Subcutaneous adipose tissue (tissue), 4 donors: ENCODE measurements around the gene MAP2K3. TPM values are rescaled to one million over a fixed set of nuclear protein-coding genes. Genes with fewer than 3 reads are reported as not detected.

Experiments used
- total RNA-seq, 4 donors: library from RNA; depleted of rRNA; stranded (reverse); fragments of >200 nt; gene quantifications; one replicate each; pipeline ENCODE4 v1.1.0, GENCODE V29; 2016
- TF ChIP-seq, protein P1 (sequence below): fragments of 450-650 bp; IDR thresholded peaks from one replicate; pipeline ENCODE4 v1.5.1; 2016; ENCODE audit warnings: low read depth, mild to moderate bottlenecking, control low read depth, antibody characterized with exemption, moderate library complexity

Gene MAP2K3
- total RNA-seq, 4 donors from 2014 or later, result 17.0 to 36.2 (median 23.3) TPM

DNA sequence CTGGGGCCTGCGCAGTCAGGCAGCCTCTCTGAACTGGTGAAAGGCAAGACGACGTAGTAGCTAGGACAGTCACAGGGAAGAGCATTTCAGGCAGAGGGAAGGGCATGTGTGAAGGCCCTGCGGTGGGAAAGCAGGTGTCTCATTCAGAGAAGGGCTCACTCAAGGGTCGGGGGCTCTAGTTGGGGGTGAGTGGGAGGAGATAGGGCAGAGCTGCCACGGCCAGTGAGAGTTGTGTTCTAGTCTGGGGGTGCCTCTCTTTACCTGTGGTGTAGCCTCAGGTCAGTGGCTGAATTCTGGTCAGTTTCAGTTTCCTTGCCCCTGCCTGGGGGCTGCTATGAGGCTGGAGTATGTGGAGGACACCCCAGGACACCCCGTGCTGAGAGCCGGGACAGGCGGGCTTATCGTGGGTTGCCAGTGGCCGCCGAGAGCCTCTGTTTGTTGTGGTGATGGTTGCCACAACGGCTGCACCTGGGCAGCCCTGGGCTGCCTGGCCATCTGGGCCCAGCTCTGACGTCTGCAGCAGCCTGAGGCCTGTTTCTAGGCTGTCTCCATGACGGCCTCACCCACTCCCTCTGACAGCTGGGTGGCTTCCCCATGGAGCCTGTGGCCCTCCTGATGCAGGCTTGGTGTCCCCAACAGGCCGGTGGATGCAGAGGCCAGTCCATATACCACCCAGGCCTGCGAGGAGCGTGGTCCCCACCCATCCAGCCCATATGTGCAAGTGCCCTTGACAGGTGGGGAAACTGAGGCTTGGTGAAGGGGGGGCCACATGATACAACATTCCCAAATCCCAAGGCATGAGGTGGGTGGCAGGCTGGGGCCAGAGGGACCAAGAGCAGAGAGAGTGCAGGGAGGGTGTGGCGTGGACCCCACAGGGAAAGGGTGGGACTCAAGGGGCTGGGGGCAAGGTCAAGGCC is 10.8 kb downstream of the MAP2K3 start:
- TF ChIP-seq, protein P1, sequence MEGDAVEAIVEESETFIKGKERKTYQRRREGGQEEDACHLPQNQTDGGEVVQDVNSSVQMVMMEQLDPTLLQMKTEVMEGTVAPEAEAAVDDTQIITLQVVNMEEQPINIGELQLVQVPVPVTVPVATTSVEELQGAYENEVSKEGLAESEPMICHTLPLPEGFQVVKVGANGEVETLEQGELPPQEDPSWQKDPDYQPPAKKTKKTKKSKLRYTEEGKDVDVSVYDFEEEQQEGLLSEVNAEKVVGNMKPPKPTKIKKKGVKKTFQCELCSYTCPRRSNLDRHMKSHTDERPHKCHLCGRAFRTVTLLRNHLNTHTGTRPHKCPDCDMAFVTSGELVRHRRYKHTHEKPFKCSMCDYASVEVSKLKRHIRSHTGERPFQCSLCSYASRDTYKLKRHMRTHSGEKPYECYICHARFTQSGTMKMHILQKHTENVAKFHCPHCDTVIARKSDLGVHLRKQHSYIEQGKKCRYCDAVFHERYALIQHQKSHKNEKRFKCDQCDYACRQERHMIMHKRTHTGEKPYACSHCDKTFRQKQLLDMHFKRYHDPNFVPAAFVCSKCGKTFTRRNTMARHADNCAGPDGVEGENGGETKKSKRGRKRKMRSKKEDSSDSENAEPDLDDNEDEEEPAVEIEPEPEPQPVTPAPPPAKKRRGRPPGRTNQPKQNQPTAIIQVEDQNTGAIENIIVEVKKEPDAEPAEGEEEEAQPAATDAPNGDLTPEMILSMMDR, result no peak

DNA sequence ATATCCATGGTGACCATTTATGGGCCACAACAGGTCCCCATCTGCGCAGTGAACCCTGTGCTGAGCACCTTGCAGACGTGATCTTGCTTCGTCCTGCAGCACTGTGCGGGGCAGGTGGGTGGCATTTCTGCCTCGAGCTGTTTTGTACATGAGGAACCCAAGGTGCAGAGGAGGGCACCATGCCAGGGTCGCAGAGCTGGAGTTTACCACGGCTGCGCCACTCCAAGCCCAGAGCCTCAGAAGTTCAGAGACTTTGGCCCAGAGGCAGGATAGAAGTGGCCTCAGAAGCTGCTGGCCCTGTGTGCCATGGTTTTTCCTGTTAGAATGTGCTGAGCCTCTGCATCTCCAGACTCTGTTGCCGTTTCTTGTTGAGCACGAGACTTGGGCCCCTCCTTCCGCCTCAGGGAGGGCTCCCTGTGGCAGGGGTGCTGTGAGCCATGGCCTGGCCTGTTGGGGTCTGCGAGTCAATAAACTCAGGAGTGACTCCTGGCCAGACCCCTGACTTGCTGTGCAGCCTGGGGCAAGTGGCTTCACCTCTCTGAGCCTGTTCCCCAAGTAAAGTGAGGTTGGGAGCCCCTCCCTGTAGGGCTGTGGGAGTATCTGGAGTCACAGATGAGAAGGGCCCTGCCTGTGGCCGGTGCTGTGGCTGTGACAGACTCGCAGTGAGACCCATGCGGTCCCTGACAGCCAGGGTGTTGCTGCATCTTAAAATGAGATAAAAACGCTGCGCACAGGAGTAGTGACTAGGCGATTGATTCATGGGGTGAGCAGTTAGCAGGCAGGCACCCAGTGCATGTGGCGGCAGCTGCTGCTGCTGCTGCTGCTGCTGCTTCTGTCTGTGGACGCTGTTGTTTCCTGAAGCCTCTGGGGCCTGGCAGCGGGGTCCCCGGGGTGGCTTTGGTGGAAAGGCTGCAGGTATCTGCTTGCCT is 11.8 kb downstream of the MAP2K3 start:
- TF ChIP-seq, protein P1, result no peak

DNA sequence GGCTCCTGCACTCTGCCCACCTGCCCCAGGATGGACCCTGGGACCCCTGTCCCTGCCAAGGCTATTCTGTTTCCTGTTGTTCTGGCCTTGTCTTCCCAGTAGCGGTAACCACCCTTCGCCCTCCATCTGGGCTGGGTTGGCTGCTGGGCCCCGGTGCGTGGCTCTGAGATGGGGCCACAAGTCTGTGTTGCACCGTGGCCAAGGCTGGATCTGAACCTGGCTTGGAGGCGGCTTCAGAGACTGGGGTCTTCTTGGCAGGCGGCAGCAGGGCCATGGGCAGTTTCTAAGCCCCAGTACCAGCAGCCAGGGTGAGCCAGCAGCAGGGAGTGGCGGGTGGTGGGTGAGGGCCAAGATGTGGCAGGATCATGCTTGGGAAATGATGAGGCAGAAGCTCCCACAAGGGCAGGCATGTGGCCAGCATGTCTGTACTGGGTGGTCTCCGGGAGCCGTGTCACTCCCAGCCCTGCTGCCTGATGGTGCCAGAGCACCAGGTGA is 12.6 kb downstream of the MAP2K3 start:
- TF ChIP-seq, protein P1, result no peak

DNA sequence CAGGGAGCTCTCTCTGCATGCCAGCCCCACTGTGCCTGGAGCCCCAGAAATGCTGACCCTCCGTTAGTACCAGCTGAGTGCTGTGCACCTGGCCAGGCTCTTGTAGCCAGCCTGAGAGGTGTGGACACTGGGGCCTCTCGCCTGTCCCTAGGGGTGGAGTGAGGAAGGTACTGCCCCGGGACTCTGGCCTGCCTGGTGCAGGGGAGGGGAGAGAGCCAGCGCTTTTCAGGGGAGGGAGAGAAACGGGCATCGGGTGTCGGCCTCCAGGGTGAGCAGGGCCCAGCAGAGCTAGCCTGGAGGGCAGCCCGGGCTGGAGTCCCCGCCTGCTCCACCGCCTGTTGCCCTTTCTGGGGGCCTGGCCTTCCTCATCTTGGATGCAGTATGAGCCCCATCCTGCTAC is 13.1 kb downstream of the MAP2K3 start:
- TF ChIP-seq, protein P1, result no peak

DNA sequence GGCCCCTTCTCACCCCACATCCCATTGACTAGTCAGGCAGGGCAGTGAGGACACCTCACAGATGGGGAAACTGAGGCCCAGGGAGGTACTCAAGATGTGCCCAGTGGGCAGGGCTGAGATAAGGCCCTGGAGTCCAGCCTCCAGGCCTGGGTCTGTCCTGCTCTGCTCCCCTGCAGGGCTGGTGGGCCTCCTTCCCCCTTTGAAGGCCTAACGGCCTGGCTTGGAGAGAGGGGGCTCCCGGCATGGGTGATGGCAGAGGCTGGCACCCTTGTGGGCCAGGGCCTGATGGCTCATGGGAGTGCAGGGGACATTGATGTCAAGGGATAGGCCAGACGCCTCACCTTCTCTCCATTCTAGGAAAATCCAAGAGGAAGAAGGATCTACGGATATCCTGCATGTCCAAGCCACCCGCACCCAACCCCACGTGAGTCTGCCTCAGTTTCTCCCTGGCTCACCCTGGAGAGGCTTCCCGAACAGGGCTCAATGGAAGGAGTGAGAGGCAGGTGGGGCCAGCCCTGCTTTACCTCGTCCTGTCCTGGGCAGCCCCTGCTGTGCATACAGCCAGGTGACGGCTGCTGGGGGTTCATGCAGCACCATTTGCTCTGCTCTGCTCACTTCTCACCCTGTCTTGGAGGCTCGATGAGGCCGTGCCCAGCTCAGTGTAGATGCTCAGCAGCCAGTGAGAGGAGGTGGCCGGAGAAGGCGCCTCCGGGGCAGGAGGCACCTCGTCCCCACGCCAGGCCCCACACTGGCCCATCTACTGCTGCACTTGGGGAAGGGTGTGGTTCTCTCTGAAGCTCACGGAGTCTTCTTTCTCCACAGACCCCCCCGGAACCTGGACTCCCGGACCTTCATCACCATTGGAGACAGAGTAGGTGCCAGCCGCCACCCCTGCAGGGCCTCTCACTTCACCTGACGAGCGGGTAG is 13.8 kb downstream of the MAP2K3 start:
- TF ChIP-seq, protein P1, result no peak

DNA sequence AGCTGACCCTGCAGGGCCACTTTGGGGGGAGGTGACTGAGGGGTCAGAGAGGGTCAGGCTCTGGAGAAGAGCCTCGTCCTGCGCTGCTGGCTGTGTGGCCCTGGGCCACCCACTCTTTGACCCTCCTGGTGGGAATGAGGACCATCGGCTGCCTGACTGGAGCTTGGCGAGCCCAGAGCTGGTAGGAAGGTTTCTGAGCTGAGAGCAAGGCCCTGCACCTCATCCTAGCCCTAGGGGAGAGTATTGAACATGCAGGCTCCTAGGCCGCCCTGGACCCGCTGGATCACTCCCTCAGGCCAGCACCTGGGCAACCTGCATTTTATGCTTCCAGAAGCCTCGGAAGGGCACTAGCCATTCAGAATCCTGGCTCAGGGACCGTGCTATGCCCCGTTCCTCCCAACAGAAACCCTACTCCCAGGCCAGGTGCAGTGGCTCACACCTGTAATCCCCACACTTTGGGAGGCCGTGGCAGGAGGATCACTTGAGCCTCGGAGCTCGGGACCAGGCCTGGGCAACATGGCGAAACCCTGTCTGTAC is 14.5 kb downstream of the MAP2K3 start:
- TF ChIP-seq, protein P1, result no peak
